K562 (cell line): ENCODE results near the gene PDGFD. TPM values are rescaled to one million over a fixed set of nuclear protein-coding genes. Genes with fewer than 3 reads are reported as not detected.

ENCODE experiments used
- ATAC-seq: fragments of 200-7000 bp; cut with Tn5 transposase; 3 replicates; pipeline ENCODE4 v1.9.1; 2020; ENCODE audit warnings: moderate library complexity
- BruUV-seq: library from RNA; stranded (reverse); fragments of 400-500 nt; replicated peaks from 2 replicates; lab custom pipeline; 2021; lab: Mats Ljungman, UMichigan
- CTCF ChIA-PET: fragments of 300-600 bp; formaldehyde crosslinking; extraction: SDS; loops from one replicate; lab custom pipeline; 2021; ENCODE audit warnings: low intra/inter-chr PET ratio; lab: Yijun Ruan, JAX
- POLR2A ChIA-PET: fragments of 300-600, 350-650 bp; sonication (Branson Sonifier 250); formaldehyde crosslinking; extraction: SDS; loops from one replicate; lab custom pipeline; 2021; ENCODE audit warnings: antibody characterized with exemption, inconsistent platforms; lab: Yijun Ruan, JAX
- DNase-seq, 4 experiments: peaks; one replicate each; pipeline versions ENCODE4 v3.0.0 to v3.0.0-alpha.2; 2011 to 2018; ENCODE audit warnings: low spot score in 3 of 4, mixed read lengths in 3 of 4; ENCODE audit errors: extremely low read depth in 1 of 4
- FAIRE-seq: peaks from 2 replicates; lab custom pipeline; 2011; peaks lifted over from hg19 to GRCh38; lab: Jason Lieb, UNC
- H2AFZ ChIP-seq: 2 replicates; pipeline ENCODE4 v1.6.0; 2011; ENCODE audit warnings: low read depth, low read length, control low read depth, inconsistent platforms
- H3K27ac ChIP-seq: fragments of 200-600 bp; 3 replicates; pipeline ENCODE4 v1.8.0; 2011; ENCODE audit warnings: low read depth, mild to moderate bottlenecking, control low read depth, inconsistent platforms, low read length, moderate library complexity, mixed read lengths; ENCODE audit errors: extremely low read depth
- H3K27me3 ChIP-seq, 2 experiments: fragments of 300-600 bp in 1 of 2; 2 replicates in 1 of 2; 3 replicates in 1 of 2; pipeline versions ENCODE4 v1.6.0 to v1.8.0; 2011; ENCODE audit warnings: inconsistent platforms in 2 of 2, low read length in 2 of 2, mild to moderate bottlenecking in 1 of 2, mixed read lengths in 1 of 2, moderate library complexity in 1 of 2; ENCODE audit not compliant: control insufficient read depth in 2 of 2, insufficient read depth in 2 of 2
- H3K36me3 ChIP-seq: fragments of 300-600 bp; 3 replicates; pipeline ENCODE4 v1.8.0; 2011; ENCODE audit warnings: mild to moderate bottlenecking, low read length, inconsistent platforms; ENCODE audit not compliant: control insufficient read depth, insufficient read depth
- H3K4me1 ChIP-seq, 2 experiments: fragments of 200-600 bp in 1 of 2; replicated peaks in 1 of 2; 2 replicates in 1 of 2; 3 replicates in 1 of 2; pipeline versions ENCODE4 v1.5.1 to v1.8.0; 2011; ENCODE audit warnings: inconsistent platforms in 2 of 2, low read length in 2 of 2, mild to moderate bottlenecking in 1 of 2, mixed read lengths in 1 of 2, moderate library complexity in 1 of 2; ENCODE audit not compliant: control insufficient read depth in 2 of 2, insufficient read depth in 2 of 2
- H3K4me2 ChIP-seq: 2 replicates; pipeline ENCODE4 v1.6.1; 2011; ENCODE audit warnings: low read length, control low read depth, inconsistent platforms, mixed read lengths; ENCODE audit not compliant: insufficient read depth
- H3K4me3 ChIP-seq: fragments of 200-600 bp; sonication (generic), shearing (Covaris generic); 2 replicates; pipeline ENCODE4 v1.5.1; 2016; ENCODE audit warnings: control low read depth, inconsistent platforms
- H3K79me2 ChIP-seq: fragments of 200-600 bp; 3 replicates; pipeline ENCODE4 v1.8.0; 2011; ENCODE audit warnings: low read length, inconsistent platforms; ENCODE audit not compliant: control insufficient read depth, insufficient read depth
- H3K9ac ChIP-seq, 2 experiments: 2 replicates each; pipeline versions ENCODE4 v1.6.0 to v1.6.1; 2011; ENCODE audit warnings: low read depth in 2 of 2, low read length in 2 of 2, control low read depth in 1 of 2, inconsistent platforms in 1 of 2, mild to moderate bottlenecking in 1 of 2, mixed read lengths in 1 of 2; ENCODE audit not compliant: insufficient read depth in 1 of 2
- H3K9me1 ChIP-seq: one replicate; pipeline ENCODE4 v1.6.0; 2011; ENCODE audit warnings: inconsistent platforms, mild to moderate bottlenecking, low read length, moderate library complexity; ENCODE audit not compliant: control insufficient read depth, insufficient read depth
- H3K9me3 ChIP-seq: replicated peaks from 2 replicates; pipeline ENCODE4 v1.5.1; 2011; ENCODE audit warnings: low read depth, low read length, inconsistent platforms; ENCODE audit not compliant: control insufficient read depth, insufficient read depth
- H4K20me1 ChIP-seq: replicated peaks from 2 replicates; pipeline ENCODE4 v1.6.1; 2011; ENCODE audit warnings: low read length, inconsistent platforms, mixed read lengths; ENCODE audit not compliant: control insufficient read depth, insufficient read depth
- BCOR ChIP-seq: fragments of 450-650 bp; IDR thresholded peaks from 2 replicates; pipeline ENCODE4 v1.6.1; 2016
- CTCFL ChIP-seq: IDR thresholded peaks from 2 replicates; pipeline ENCODE4 v1.6.1; 2011; ENCODE audit warnings: borderline replicate concordance, low read depth, mild to moderate bottlenecking, moderate library complexity, low read length; ENCODE audit not compliant: insufficient read depth, poor library complexity, severe bottlenecking
- DMBX1 ChIP-seq: fragments of 250-450 bp; sonication (Bioruptor Pico); IDR thresholded peaks from 2 replicates; pipeline ENCODE4 v1.8.0; 2022; ENCODE audit warnings: inconsistent platforms, mild to moderate bottlenecking, moderate library complexity, borderline replicate concordance
- E4F1 ChIP-seq: fragments of 250-450 bp; sonication (Bioruptor Pico); IDR thresholded peaks from 2 replicates; pipeline ENCODE4 v1.5.0; 2021; ENCODE audit warnings: mild to moderate bottlenecking, borderline replicate concordance
- FOXP1 ChIP-seq: sonication (generic); formaldehyde crosslinking; IDR thresholded peaks from 2 replicates; pipeline ENCODE4 v1.8.0; 2022; ENCODE audit warnings: mild to moderate bottlenecking, missing genetic modification reagents
- HDAC8 ChIP-seq: fragments of 450-650 bp; IDR thresholded peaks from 2 replicates; pipeline ENCODE4 v1.6.1; 2016; ENCODE audit warnings: mild to moderate bottlenecking, missing genetic modification characterization, moderate library complexity, missing compliant biosample characterization
- HNRNPK ChIP-seq: fragments of 200-400 bp; formaldehyde crosslinking; IDR thresholded peaks from one replicate; pipeline ENCODE4 v1.6.1; 2018; ENCODE audit warnings: mild to moderate bottlenecking, low read depth, low read length; ENCODE audit not compliant: poor library complexity, severe bottlenecking
- KHSRP ChIP-seq: fragments of 450-650 bp; IDR thresholded peaks from 2 replicates; pipeline ENCODE4 v1.6.1; 2017
- L3MBTL2 ChIP-seq: fragments of 450-650 bp; IDR thresholded peaks from 2 replicates; pipeline ENCODE4 v1.6.1; 2016; ENCODE audit warnings: mild to moderate bottlenecking, moderate library complexity
- POLR2H ChIP-seq: IDR thresholded peaks from 2 replicates; pipeline ENCODE4 v1.6.1; 2016; ENCODE audit warnings: missing genetic modification characterization, low read depth, mild to moderate bottlenecking, control low read depth, missing compliant biosample characterization, moderate library complexity
- SLC30A9 ChIP-seq: fragments of 250-450 bp; sonication (Bioruptor Pico); IDR thresholded peaks from 2 replicates; pipeline ENCODE4 v1.8.0; 2022; ENCODE audit warnings: mild to moderate bottlenecking, moderate library complexity
- SMAD4 ChIP-seq: fragments of 250-450 bp; sonication (Bioruptor Pico); conservative IDR thresholded peaks from 2 replicates; pipeline ENCODE4 v1.8.0; 2021; ENCODE audit warnings: inconsistent platforms, mild to moderate bottlenecking, moderate library complexity
- XRCC5 ChIP-seq: fragments of 200-400 bp; formaldehyde crosslinking; IDR thresholded peaks from 2 replicates; pipeline ENCODE4 v1.6.1; 2017; ENCODE audit warnings: low read depth, mild to moderate bottlenecking, low read length
- ZBTB1 ChIP-seq: sonication (generic); formaldehyde crosslinking; IDR thresholded peaks from 2 replicates; pipeline ENCODE4 v1.8.1; 2023; ENCODE audit warnings: missing genetic modification reagents, low read depth, mild to moderate bottlenecking, borderline replicate concordance
- WGBS: fragments of 100-300 bp; shearing (Covaris generic); methylation state at CpG from one replicate; pipeline ENCODE4 v1.1.6; 2016; ENCODE audit warnings: low coverage, mixed read lengths; ENCODE audit not compliant: insufficient coverage; ENCODE audit errors: missing lambda C conversion rate; 5-methylcytosine and 5-hydroxymethylcytosine counted together
- in situ Hi-C: fragments of 300-500 bp; cut with MboI; formaldehyde crosslinking; loops from 4 replicates; pipeline ENCODE4 v1.15.0; 2018; ENCODE audit warnings: inconsistent platforms, mixed read lengths
- intact Hi-C: fragments of 100-400 bp; cut with micrococcal nuclease; formaldehyde crosslinking; loops from 2 replicates; pipeline ENCODE4 v1.14.2; 2022
- polyA plus RNA-seq, 8 experiments: library from polyadenylated mRNA; depleted of rRNA in 4 of 8; stranded (reverse) in 5 of 8; unstranded in 3 of 8; fragments of >200 nt; fragmentation: Nextera tagmentation in 2 of 8; fragmentation: Illumina TruSeq in 1 of 8; extraction: Ambion mirVana in 2 of 8; extraction: Trizol in 1 of 8; gene quantifications; 2 replicates each; pipeline versions ENCODE4 v1.2.1 to v1.2.3, GENCODE V29; 2011 to 2014; ENCODE audit warnings: inconsistent platforms in 1 of 8, missing spikeins in 1 of 8
- total RNA-seq, 7 experiments: library from RNA; depleted of rRNA in 6 of 7; stranded (reverse); fragments of >200 nt in 6 of 7; fragmentation: Illumina TruSeq in 2 of 7; extraction: Trizol in 2 of 7; gene quantifications; 2 replicates each; pipeline versions ENCODE4 v1.2.1 to v1.2.3, GENCODE V29; 2011 to 2021; ENCODE audit warnings: low replicate concordance in 1 of 7
- TF ChIP-seq, protein P1 (sequence below): fragments of 450-650 bp; formaldehyde crosslinking; conservative IDR thresholded peaks from 2 replicates; pipeline ENCODE4 v1.4.0; 2022; ENCODE audit warnings: mild to moderate bottlenecking, missing genetic modification characterization

The PDGFD gene
- total and polyA plus RNA-seq, 9 of the 15 experiments (the other 6 are each of a cell fraction or from before 2014, with no cell fraction given): 0.11 TPM; not detected in 8

DNA sequence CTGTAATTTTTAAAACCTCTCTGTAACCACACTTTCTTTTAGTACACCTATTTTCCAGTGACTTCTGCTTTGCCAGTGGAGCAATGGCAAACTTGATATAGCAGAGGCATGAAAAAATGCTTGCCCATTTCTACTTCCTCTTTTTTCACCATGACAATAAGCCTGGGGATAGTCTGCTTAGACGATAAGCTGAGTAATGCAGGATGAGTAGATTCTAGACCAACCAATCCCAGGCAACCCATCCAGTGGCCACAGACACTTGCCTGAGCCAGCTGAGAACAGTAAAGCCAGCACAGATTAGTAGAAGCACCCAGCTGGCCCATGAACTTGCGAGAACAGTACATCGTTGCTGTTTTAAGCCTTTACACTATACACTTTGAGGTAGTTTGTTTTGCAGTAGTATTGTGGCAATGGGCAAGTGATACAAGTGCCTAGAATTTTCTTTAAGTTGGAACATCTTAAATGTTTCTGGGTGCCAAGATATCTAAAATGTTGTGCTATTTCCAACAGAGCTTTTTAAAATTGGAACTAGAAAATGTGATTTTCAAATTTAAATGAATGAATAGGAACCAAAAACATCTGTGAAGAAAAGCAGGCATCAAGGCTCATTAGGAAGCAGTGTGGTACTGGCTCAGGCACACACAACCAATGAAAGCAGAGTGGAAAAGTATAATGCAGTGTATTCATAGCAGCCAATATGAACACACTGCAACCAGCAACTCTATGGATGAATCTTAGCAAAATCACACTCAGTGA lies 89.8 kb downstream of the PDGFD start (continued):
- TF ChIP-seq, protein P1, sequence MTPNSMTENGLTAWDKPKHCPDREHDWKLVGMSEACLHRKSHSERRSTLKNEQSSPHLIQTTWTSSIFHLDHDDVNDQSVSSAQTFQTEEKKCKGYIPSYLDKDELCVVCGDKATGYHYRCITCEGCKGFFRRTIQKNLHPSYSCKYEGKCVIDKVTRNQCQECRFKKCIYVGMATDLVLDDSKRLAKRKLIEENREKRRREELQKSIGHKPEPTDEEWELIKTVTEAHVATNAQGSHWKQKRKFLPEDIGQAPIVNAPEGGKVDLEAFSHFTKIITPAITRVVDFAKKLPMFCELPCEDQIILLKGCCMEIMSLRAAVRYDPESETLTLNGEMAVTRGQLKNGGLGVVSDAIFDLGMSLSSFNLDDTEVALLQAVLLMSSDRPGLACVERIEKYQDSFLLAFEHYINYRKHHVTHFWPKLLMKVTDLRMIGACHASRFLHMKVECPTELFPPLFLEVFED (CRISPR knock-in tag): no peak
- TF ChIP-seq FOXP1 (CRISPR knock-in tag): no peak
- TF ChIP-seq BCOR: no peak
- no peak for TF ChIP-seq HNRNPK
- no peak for TF ChIP-seq SLC30A9 (CRISPR knock-in tag)

DNA sequence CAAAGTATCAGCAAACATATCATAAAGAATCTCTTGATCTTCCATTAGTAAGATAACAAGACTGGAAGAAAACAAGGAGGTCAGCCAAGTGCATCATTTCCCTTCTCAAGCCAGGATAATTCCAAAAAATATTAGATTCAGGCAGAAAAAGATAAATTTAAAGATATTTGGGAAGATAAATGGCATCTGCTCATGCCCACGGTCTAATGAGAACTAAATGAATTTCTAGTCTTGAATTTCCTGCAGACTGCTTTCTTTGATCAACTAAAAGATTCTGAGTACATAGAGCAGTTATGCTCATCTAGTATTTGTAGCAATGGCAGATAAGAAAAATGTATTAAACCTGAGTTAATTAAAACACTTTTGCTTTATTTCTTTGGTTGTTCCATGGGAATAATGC lies 96.4 kb downstream of the PDGFD start:
- intact Hi-C loops: no loop called here
- no peak for TF ChIP-seq XRCC5
- no peak for TF ChIP-seq KHSRP
- no peak for TF ChIP-seq DMBX1 (CRISPR knock-in tag)
- no peak for TF ChIP-seq HDAC8 (tag)
- no peak for TF ChIP-seq SMAD4
- TF ChIP-seq POLR2H (tag): no peak
- no peak for TF ChIP-seq L3MBTL2
- no peak for TF ChIP-seq CTCFL
- TF ChIP-seq ZBTB1 (CRISPR knock-in tag): no peak
- TF ChIP-seq E4F1 (CRISPR knock-in tag): no peak

More for the DNA sequence above, 96.4 kb downstream of the PDGFD start:
- H3K27me3 ChIP-seq: no peaks in the 10 kb centered on the region
- DNase-seq: no peak
- ChIA-PET CTCF (no interaction called here), POLR2A (no interaction called here)
- in situ Hi-C loops: no loop called here
- H3K9ac ChIP-seq: no peak overlapping the region
- no peak overlapping the region for H3K27ac ChIP-seq
- FAIRE-seq: no peak
- H3K9me1 ChIP-seq: no peaks in the 10 kb centered on the region
- no peaks in the 10 kb centered on the region for H3K9me3 ChIP-seq
- H4K20me1 ChIP-seq: no peaks in the 10 kb centered on the region
- no peaks in the 10 kb centered on the region for H3K4me1 ChIP-seq
- WGBS: 8% methylated on average over 1 of the region's 1 CpG
- no peaks in the 10 kb centered on the region for H3K36me3 ChIP-seq
- H2AFZ ChIP-seq: no peak overlapping the region
- H3K4me2 ChIP-seq: no peak overlapping the region
- BruUV-seq: no TSS peak
- H3K4me3 ChIP-seq: no peak overlapping the region
- no peaks in the 10 kb centered on the region for H3K79me2 ChIP-seq
- ATAC-seq: no peak
